Mesendoderm (in vitro differentiated cells): ENCODE data around the gene KMO. TPM values are rescaled to one million over a fixed set of nuclear protein-coding genes. Genes with fewer than 3 reads are reported as not detected.
A peak's percentile ranks its signal among the peaks of the same experiment; 100 is the strongest.

Experiments used
- DNase-seq: peaks from one replicate; pipeline ENCODE4 v3.0.0; 2013
- H2AK5ac ChIP-seq: 2 replicates; pipeline ENCODE4 v1.6.1; 2013; ENCODE audit warnings: low read length, inconsistent platforms
- H2BK120ac ChIP-seq: 2 replicates; pipeline ENCODE4 v1.6.1; 2013; ENCODE audit warnings: low read depth, mild to moderate bottlenecking, low read length, moderate library complexity, mixed read lengths
- H2BK15ac ChIP-seq: replicated peaks from 2 replicates; pipeline ENCODE4 v1.6.1; 2013; ENCODE audit warnings: low read depth, mild to moderate bottlenecking, moderate library complexity
- H2BK5ac ChIP-seq: 2 replicates; pipeline ENCODE4 v1.6.1; 2013; ENCODE audit warnings: low read length, inconsistent platforms
- H3K18ac ChIP-seq: 2 replicates; pipeline ENCODE4 v1.6.1; 2013; ENCODE audit warnings: mild to moderate bottlenecking, low read length, mixed read lengths
- H3K23ac ChIP-seq: one replicate; pipeline ENCODE4 v1.6.1; 2013; ENCODE audit warnings: low read length
- H3K27ac ChIP-seq: 2 replicates; pipeline ENCODE4 v1.5.1; 2013; ENCODE audit warnings: low read depth, mild to moderate bottlenecking, inconsistent platforms, low read length, moderate library complexity
- H3K27me3 ChIP-seq: 2 replicates; pipeline ENCODE4 v1.6.1; 2013; ENCODE audit warnings: low read length, control low read depth, mild to moderate bottlenecking, inconsistent platforms; ENCODE audit not compliant: insufficient read depth, poor library complexity
- H3K36me3 ChIP-seq: 2 replicates; pipeline ENCODE4 v1.6.1; 2013; ENCODE audit warnings: low read length, inconsistent platforms; ENCODE audit not compliant: control insufficient read depth, insufficient read depth
- H3K4ac ChIP-seq: one replicate; pipeline ENCODE4 v1.6.1; 2013; ENCODE audit warnings: low read depth, mild to moderate bottlenecking, low read length, moderate library complexity
- H3K4me1 ChIP-seq: 2 replicates; pipeline ENCODE4 v1.6.1; 2013; ENCODE audit warnings: low read depth, low read length, inconsistent platforms; ENCODE audit not compliant: control insufficient read depth
- H3K4me2 ChIP-seq: 2 replicates; pipeline ENCODE4 v1.6.1; 2013; ENCODE audit warnings: low read length
- H3K4me3 ChIP-seq: 2 replicates; pipeline ENCODE4 v1.5.1; 2013; ENCODE audit warnings: mild to moderate bottlenecking, low read length
- H3K56ac ChIP-seq: one replicate; pipeline ENCODE4 v1.6.1; 2013; ENCODE audit warnings: low read length
- H3K79me1 ChIP-seq: 2 replicates; pipeline ENCODE4 v1.6.1; 2013; ENCODE audit warnings: low read length, inconsistent platforms
- H3K79me2 ChIP-seq: 2 replicates; pipeline ENCODE4 v1.6.1; 2013; ENCODE audit warnings: mild to moderate bottlenecking, low read length; ENCODE audit not compliant: control insufficient read depth, insufficient read depth
- H3K9ac ChIP-seq: 2 replicates; pipeline ENCODE4 v1.6.1; 2013; ENCODE audit warnings: low read length, inconsistent platforms
- H4K5ac ChIP-seq: one replicate; pipeline ENCODE4 v1.6.1; 2013; ENCODE audit warnings: low read length
- H4K8ac ChIP-seq: one replicate; pipeline ENCODE4 v1.6.1; 2013; ENCODE audit warnings: low read depth, mild to moderate bottlenecking, control low read depth, low read length, moderate library complexity
- WGBS: extraction: QIAGEN DNeasy Blood & Tissue Kit; methylation state at CpG from one replicate; pipeline ENCODE4 v1.1.7; 2013; ENCODE audit warnings: low lambda C conversion rate, missing lambda C conversion rate; ENCODE audit not compliant: insufficient coverage; ENCODE audit errors: extremely low coverage; 5-methylcytosine and 5-hydroxymethylcytosine counted together
- polyA plus RNA-seq, 2 experiments: library from polyadenylated mRNA; stranded (reverse); fragments of 200-250 nt; gene quantifications; one replicate each; pipeline ENCODE4 v1.2.3, GENCODE V29; 2013

KMO gene
- polyA plus RNA-seq (2013, experiment 1 of 2) = not detected
- polyA plus RNA-seq (2013, experiment 2 of 2) = not detected

DNA sequence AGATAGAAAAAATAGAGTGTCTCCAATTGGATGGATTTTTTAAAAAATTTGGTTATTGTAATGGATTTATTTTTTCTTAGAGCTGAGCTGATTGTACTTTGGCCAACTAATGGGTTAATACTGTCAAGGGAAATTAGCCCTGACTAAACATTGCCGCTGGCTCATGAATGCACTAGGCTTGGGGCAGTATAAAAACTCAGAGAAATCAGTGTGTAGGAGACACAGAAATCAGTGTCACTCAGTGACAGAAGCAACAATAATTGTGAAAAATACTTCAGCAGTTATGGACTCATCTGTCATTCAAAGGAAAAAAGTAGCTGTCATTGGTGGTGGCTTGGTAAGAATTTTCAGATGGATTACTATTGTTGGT, at the start of gene KMO:
Gene KMO, plus strand, starts transcription at position 217 of the 370 bp plus-strand sequence. Its CDS starts 67 bp downstream, at position 284.
- Histone ChIP-seq H3K23ac (no peak within 1 kb of the TSS), H3K36me3 (no peaks in the 10 kb centered on the region), H3K4me1 (no peaks in the 10 kb centered on the region), H4K8ac (no peak within 1 kb of the TSS), H3K9ac (no peak within 1 kb of the TSS), H3K4me2 (no peak within 1 kb of the TSS), H3K18ac (no peak within 1 kb of the TSS), H3K79me2 (no peaks in the 10 kb centered on the region), H3K27me3 (no peaks in the 10 kb centered on the region), H2BK15ac (no peak within 1 kb of the TSS), H3K4ac (no peak within 1 kb of the TSS), H3K27ac (no peak within 1 kb of the TSS), H2BK5ac (no peak within 1 kb of the TSS), H3K56ac (no peak within 1 kb of the TSS), H3K79me1 (no peaks in the 10 kb centered on the region), H3K4me3 (no peak within 1 kb of the TSS), H2BK120ac (no peak within 1 kb of the TSS), H4K5ac (no peak within 1 kb of the TSS), H2AK5ac (no peak within 1 kb of the TSS)
- no CpG with 5 or more reads among the region's 1 CpG for WGBS
- DNase-seq = no peak

DNA sequence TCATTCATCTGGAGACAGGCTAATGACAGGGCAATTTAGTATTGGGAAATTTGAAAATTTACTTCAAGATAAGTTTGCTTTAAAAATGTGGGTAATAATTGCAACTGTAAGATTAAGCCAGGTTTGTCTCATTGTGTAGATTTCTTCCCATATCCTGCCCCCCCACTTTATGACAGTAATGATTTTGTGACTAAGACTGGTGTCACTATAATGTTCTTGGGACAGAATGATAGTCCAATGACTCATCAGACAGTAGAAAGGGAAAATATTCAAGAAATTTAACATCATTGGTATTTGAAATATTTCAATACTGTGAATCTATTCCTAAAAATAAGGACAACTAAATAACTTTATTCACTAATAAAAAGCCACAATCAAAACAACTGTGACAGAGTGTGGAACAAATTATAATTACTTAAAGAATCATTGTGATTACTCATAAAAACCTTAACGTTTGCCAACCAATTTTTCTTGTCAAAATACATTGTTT, 49.4 kb upstream of the KMO start:
- no peak overlapping the region for H3K18ac ChIP-seq
- no peaks in the 10 kb centered on the region for H3K4me1 ChIP-seq
- H3K79me1 ChIP-seq = no peaks in the 10 kb centered on the region
- no peak overlapping the region for H4K5ac ChIP-seq
- WGBS = no CpG with 5 or more reads among the region's 1 CpG
- no peaks in the 10 kb centered on the region for H3K79me2 ChIP-seq
- H3K23ac ChIP-seq = no peak overlapping the region
- no peak overlapping the region for H3K4ac ChIP-seq
- DNase-seq = no peak
- no peak overlapping the region for H2BK15ac ChIP-seq
- no peak overlapping the region for H4K8ac ChIP-seq
- H3K27ac ChIP-seq = no peak overlapping the region
- no peak overlapping the region for H3K9ac ChIP-seq
- H3K4me3 ChIP-seq = no peak overlapping the region
- no peak overlapping the region for H2AK5ac ChIP-seq
- no peak overlapping the region for H3K4me2 ChIP-seq
- H3K36me3 ChIP-seq = no peaks in the 10 kb centered on the region
- H3K27me3 ChIP-seq = no peaks in the 10 kb centered on the region
- H2BK5ac ChIP-seq = no peak overlapping the region
- no peak overlapping the region for H2BK120ac ChIP-seq
- no peak overlapping the region for H3K56ac ChIP-seq

DNA sequence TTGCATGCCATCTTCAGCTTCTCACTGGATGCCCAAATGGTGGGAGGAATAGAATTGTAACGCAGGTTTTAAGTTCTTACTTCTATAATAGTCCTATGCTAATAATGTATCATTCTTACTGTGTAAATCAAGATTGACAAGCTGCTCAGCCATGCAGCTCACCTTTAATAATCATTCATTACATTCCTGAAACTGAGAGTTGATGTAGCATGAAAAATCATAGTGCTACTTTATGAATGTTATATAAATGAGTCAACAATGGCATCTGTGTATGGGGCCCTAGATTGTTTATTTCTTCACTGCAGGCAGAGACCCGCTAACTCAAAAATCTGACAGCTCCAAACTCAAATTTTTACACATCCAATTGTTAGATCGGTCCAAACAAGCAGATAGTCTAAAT, 47.0 kb upstream of the KMO start:
- Histone ChIP-seq H2BK15ac (no peak overlapping the region), H2AK5ac (no peak overlapping the region), H3K27ac (no peak overlapping the region), H3K4ac (no peak overlapping the region), H3K9ac (no peak overlapping the region), H3K79me2 (no peaks in the 10 kb centered on the region), H3K27me3 (no peaks in the 10 kb centered on the region), H3K4me2 (no peak overlapping the region), H4K8ac (no peak overlapping the region), H3K4me1 (no peaks in the 10 kb centered on the region), H3K23ac (no peak overlapping the region), H3K36me3 (no peaks in the 10 kb centered on the region), H3K18ac (no peak overlapping the region), H2BK5ac (no peak overlapping the region), H4K5ac (no peak overlapping the region), H3K56ac (no peak overlapping the region), H3K4me3 (no peak overlapping the region), H2BK120ac (no peak overlapping the region), H3K79me1 (no peaks in the 10 kb centered on the region)
- WGBS = no CpG with 5 or more reads among the region's 3 CpGs
- DNase-seq = no peak

DNA sequence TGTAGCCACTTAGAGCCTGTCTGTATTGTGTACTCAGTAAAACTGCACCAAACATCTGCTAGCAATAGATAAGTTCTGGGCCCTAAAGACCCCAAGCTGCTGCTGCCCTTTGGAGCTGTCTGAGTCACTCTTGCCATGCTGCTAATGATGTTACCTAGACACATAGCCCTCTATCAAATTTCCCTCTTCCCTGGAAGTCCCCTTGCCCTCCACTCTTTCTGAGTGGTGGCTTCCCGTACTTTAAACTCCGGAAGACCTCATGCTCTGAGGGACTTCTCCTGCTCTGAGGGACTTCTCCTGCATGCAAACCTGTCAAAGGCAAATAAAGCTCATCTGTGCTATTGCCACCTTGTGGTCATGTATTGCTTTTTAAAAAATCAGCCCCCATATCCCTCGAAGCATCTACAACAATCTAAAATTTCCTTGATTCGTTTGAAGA, 46.6 kb upstream of the KMO start:
- Histone ChIP-seq H3K4me3 (no peak overlapping the region), H4K5ac (no peak overlapping the region), H3K36me3 (no peaks in the 10 kb centered on the region), H3K79me2 (no peaks in the 10 kb centered on the region), H2AK5ac (no peak overlapping the region), H3K4me1 (no peaks in the 10 kb centered on the region), H2BK120ac (no peak overlapping the region), H2BK5ac (no peak overlapping the region), H3K18ac (no peak overlapping the region), H3K27me3 (no peaks in the 10 kb centered on the region), H3K27ac (no peak overlapping the region), H3K4me2 (no peak overlapping the region), H4K8ac (no peak overlapping the region), H3K56ac (no peak overlapping the region), H3K79me1 (no peaks in the 10 kb centered on the region), H3K4ac (no peak overlapping the region), H3K23ac (no peak overlapping the region), H3K9ac (no peak overlapping the region), H2BK15ac (no peak overlapping the region)
- no CpG with 5 or more reads among the region's 4 CpGs for WGBS
- DNase-seq = peak; percentile 57

DNA sequence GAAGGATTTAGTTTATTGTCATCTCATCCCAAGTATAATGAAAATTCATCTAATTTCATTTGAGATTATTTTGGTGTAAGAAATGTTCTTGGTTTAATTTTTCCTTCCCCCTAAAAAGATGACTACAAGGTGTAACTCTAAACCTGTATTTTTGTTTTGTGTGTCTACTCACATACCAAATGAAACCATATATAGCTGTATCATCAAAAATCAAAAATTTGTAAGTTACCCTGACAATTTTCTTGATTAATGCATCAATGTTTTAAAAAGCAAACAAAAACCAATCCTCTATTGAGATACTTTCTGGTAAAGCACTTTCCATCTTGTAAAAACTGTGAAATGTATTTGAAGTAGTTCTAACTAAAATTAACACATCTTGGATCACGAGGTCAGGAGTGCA, 43.4 kb upstream of the KMO start:
- Histone ChIP-seq H4K8ac (no peak overlapping the region), H4K5ac (no peak overlapping the region), H3K4me3 (no peak overlapping the region), H3K4ac (no peak overlapping the region), H3K4me2 (no peak overlapping the region), H3K4me1 (no peaks in the 10 kb centered on the region), H3K18ac (no peak overlapping the region), H3K9ac (no peak overlapping the region), H2BK120ac (no peak overlapping the region), H2BK5ac (no peak overlapping the region), H3K36me3 (no peaks in the 10 kb centered on the region), H3K79me1 (no peaks in the 10 kb centered on the region), H3K79me2 (no peaks in the 10 kb centered on the region), H3K23ac (no peak overlapping the region), H3K27me3 (no peaks in the 10 kb centered on the region), H3K56ac (no peak overlapping the region), H3K27ac (no peak overlapping the region), H2AK5ac (no peak overlapping the region), H2BK15ac (no peak overlapping the region)
- DNase-seq = no peak
- no CpG with 5 or more reads among the region's 1 CpG for WGBS

DNA sequence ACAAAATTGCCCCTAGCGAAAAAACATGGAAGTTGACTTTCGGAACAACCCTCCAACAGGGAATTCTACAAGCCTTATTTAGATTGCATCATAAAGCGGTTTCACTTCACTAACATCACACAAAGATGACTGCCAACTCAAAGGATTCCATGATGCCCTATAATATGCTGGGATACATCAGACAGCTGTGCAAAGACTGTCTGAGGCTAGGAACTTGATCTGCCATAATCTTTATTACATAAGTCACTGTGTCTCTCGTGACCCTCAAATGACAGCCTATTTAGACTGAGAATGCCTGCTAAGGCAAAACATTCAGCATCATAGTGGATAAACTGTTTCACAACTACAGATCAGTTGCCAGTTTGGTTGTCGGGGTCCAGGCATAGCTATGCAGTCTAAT, 36.4 kb upstream of the KMO start:
- Histone ChIP-seq H3K4me3 (no peak overlapping the region), H2AK5ac (no peak overlapping the region), H3K56ac (no peak overlapping the region), H3K18ac (no peak overlapping the region), H3K27ac (no peak overlapping the region), H3K36me3 (peaks cover 2% of the 10 kb centered on the region), H3K27me3 (no peaks in the 10 kb centered on the region), H4K5ac (no peak overlapping the region), H3K4me2 (no peak overlapping the region), H3K23ac (no peak overlapping the region), H2BK15ac (no peak overlapping the region), H3K4me1 (no peaks in the 10 kb centered on the region), H3K9ac (no peak overlapping the region), H4K8ac (no peak overlapping the region), H3K4ac (no peak overlapping the region), H2BK5ac (no peak overlapping the region), H2BK120ac (no peak overlapping the region), H3K79me2 (no peaks in the 10 kb centered on the region), H3K79me1 (no peaks in the 10 kb centered on the region)
- WGBS = no CpG with 5 or more reads among the region's 5 CpGs
- DNase-seq = no peak
